HepG2 (cell line): ENCODE results near the gene SLC13A3. TPM values are rescaled to one million over a fixed set of nuclear protein-coding genes. Genes with fewer than 3 reads are reported as not detected.

Source experiments
- ARID4A ChIP-seq: sonication (generic); formaldehyde crosslinking; IDR thresholded peaks from 2 replicates; pipeline ENCODE4 v1.5.0; 2020; ENCODE audit warnings: mild to moderate bottlenecking, missing genetic modification reagents, borderline replicate concordance
- ARID5B ChIP-seq: IDR thresholded peaks from 2 replicates; pipeline ENCODE4 v1.4.0; 2020; ENCODE audit warnings: mild to moderate bottlenecking, missing genetic modification reagents
- HNF4A ChIP-seq: sonication (generic); formaldehyde crosslinking; IDR thresholded peaks from 2 replicates; pipeline ENCODE4 v1.4.0; 2020; ENCODE audit warnings: missing genetic modification reagents
- MAF1 ChIP-seq: sonication (generic); formaldehyde crosslinking; IDR thresholded peaks from 2 replicates; pipeline ENCODE4 v1.5.0; 2020; ENCODE audit warnings: missing genetic modification reagents, borderline replicate concordance
- NBN ChIP-seq: fragments of 450-650 bp; conservative IDR thresholded peaks from 2 replicates; pipeline ENCODE4 v1.6.1; 2017
- SNAPC4 ChIP-seq: sonication (generic); formaldehyde crosslinking; IDR thresholded peaks from 2 replicates; pipeline ENCODE4 v1.4.0; 2020; ENCODE audit warnings: mild to moderate bottlenecking, missing genetic modification reagents
- ZBTB43 ChIP-seq: sonication (generic); formaldehyde crosslinking; conservative IDR thresholded peaks from 2 replicates; pipeline ENCODE4 v1.4.0; 2020; ENCODE audit warnings: missing genetic modification reagents
- ZNF224 ChIP-seq: sonication (generic); formaldehyde crosslinking; IDR thresholded peaks from 2 replicates; pipeline ENCODE4 v1.5.0; 2020; ENCODE audit warnings: mild to moderate bottlenecking, missing genetic modification reagents
- ZNF30 ChIP-seq: sonication (generic); formaldehyde crosslinking; IDR thresholded peaks from 2 replicates; pipeline ENCODE4 v1.5.0; 2020; ENCODE audit warnings: mild to moderate bottlenecking, missing genetic modification reagents
- ZNF710 ChIP-seq: sonication (generic); formaldehyde crosslinking; IDR thresholded peaks from 2 replicates; pipeline ENCODE4 v1.5.0; 2020; ENCODE audit warnings: mild to moderate bottlenecking, missing genetic modification reagents, borderline replicate concordance
- ZNF839 ChIP-seq: sonication (generic); formaldehyde crosslinking; IDR thresholded peaks from 2 replicates; pipeline ENCODE4 v1.4.0; 2020; ENCODE audit warnings: missing genetic modification reagents, mild to moderate bottlenecking, borderline replicate concordance
- polyA plus RNA-seq, 8 experiments: library from polyadenylated mRNA; depleted of rRNA in 3 of 8; stranded (reverse) in 7 of 8; unstranded in 1 of 8; fragments of >200 nt; fragmentation: Illumina TruSeq in 4 of 8; extraction: Trizol in 4 of 8; gene quantifications; 2 replicates each; pipeline versions ENCODE4 v1.2.1 to v1.2.3, GENCODE V29; 2011 to 2016; ENCODE audit warnings: low read depth in 4 of 8, missing spikeins in 1 of 8, mixed read lengths in 1 of 8; ENCODE audit not compliant: insufficient read depth in 1 of 8
- total RNA-seq, 5 experiments: library from RNA; depleted of rRNA; stranded (reverse); fragments of >200 nt; fragmentation: Illumina TruSeq; extraction: Trizol; gene quantifications; 2 replicates each; pipeline ENCODE4 v1.2.3, GENCODE V29; 2016; ENCODE audit warnings: low read depth in 1 of 5

SLC13A3 gene
- total and polyA plus RNA-seq, 2 of the 13 experiments (the other 11 are each of a cell fraction or from before 2014, with no cell fraction given): 66.5 to 76.0 TPM

- TF ChIP-seq MAF1 (CRISPR knock-in tag): no peak
- no peak for TF ChIP-seq ZNF30 (CRISPR knock-in tag)
- TF ChIP-seq NBN: no peak
- peak; percentile 77; the same call in 1 of the 2 replicates for TF ChIP-seq ZNF710 (CRISPR knock-in tag)
- no peak for TF ChIP-seq ZNF839 (CRISPR knock-in tag)
- TF ChIP-seq ZNF224: no peak
- peak; percentile 55; the same call in 1 of the 2 replicates for TF ChIP-seq ARID4A (CRISPR knock-in tag)
- TF ChIP-seq HNF4A: peak; percentile 95
- peak; percentile 97 for TF ChIP-seq ARID5B
- TF ChIP-seq ZBTB43: no peak
- peak; percentile 22; the same call in 1 of the 2 replicates for TF ChIP-seq SNAPC4 (CRISPR knock-in tag)
These were observed 43.9 kb downstream of the SLC13A3 start (continued) for GRCh38 chr20:46607191-46607848.
